HUES48 (cell line): ENCODE results near the gene UGT1A10.
"Not testable (repeated sequence)": the region's sequence is repeated elsewhere in the genome, so short reads cannot be mapped to it uniquely, and the experiment has no call there.

ENCODE experiments used
- H3K27ac ChIP-seq: one replicate; pipeline ENCODE4 v1.7.0; 2013; ENCODE audit warnings: low read depth, low read length, inconsistent platforms
- H3K27me3 ChIP-seq: 2 replicates; pipeline ENCODE4 v1.6.1; 2013; ENCODE audit warnings: mild to moderate bottlenecking, low read length; ENCODE audit not compliant: control insufficient read depth, insufficient read depth
- H3K36me3 ChIP-seq: 2 replicates; pipeline ENCODE4 v1.6.1; 2013; ENCODE audit warnings: low read length; ENCODE audit not compliant: control insufficient read depth, insufficient read depth
- H3K4me1 ChIP-seq: 2 replicates; pipeline ENCODE4 v1.6.1; 2013; ENCODE audit warnings: mild to moderate bottlenecking, low read length; ENCODE audit not compliant: control insufficient read depth, insufficient read depth
- H3K4me3 ChIP-seq: 2 replicates; pipeline ENCODE4 v1.5.1; 2013; ENCODE audit warnings: mild to moderate bottlenecking, low read depth, low read length
- H3K9ac ChIP-seq: 2 replicates; pipeline ENCODE4 v1.6.1; 2013; ENCODE audit warnings: mild to moderate bottlenecking, low read depth, low read length, moderate library complexity
- H3K9me3 ChIP-seq: 2 replicates; pipeline ENCODE4 v1.6.1; 2013; ENCODE audit warnings: low read length; ENCODE audit not compliant: control insufficient read depth, insufficient read depth

The UGT1A10 gene

GRCh38 chr2:233691443-233692433 lies 55.5 kb downstream of the UGT1A10 start:
- Histone ChIP-seq H3K4me3 (no peak overlapping the region), H3K27ac (no peak overlapping the region), H3K36me3 (no peaks in the 10 kb centered on the region), H3K27me3 (no peaks in the 10 kb centered on the region), H3K9ac (no peak overlapping the region), H3K9me3 (no peaks in the 10 kb centered on the region), H3K4me1 (peaks cover 3% of the 10 kb centered on the region; the same call in 1 of the 2 replicates)

GRCh38 chr2:233692648-233693047 lies 56.4 kb downstream of the UGT1A10 start, which contains the start of gene UGT1A6:
UGT1A6 (plus strand) TSS chr2:233692890; CDS start chr2:233693005, 115 bp downstream.
- no peak within 1 kb of the TSS for H3K27ac ChIP-seq
- H3K4me3 ChIP-seq: no peak within 1 kb of the TSS
- no peaks in the 10 kb centered on the region for H3K27me3 ChIP-seq
- no peaks in the 10 kb centered on the region for H3K9me3 ChIP-seq
- peaks cover 3% of the 10 kb centered on the region; the same call in 1 of the 2 replicates for H3K4me1 ChIP-seq
- no peak within 1 kb of the TSS for H3K9ac ChIP-seq
- no peaks in the 10 kb centered on the region for H3K36me3 ChIP-seq

- no peaks in the 10 kb centered on the region for H3K36me3 ChIP-seq
- no peak overlapping the region for H3K4me3 ChIP-seq
- H3K9me3 ChIP-seq: no peaks in the 10 kb centered on the region
These were observed 57.7 kb downstream of the UGT1A10 start for GRCh38 chr2:233693963-233694362.

GRCh38 chr2:233698740-233699139 lies 62.5 kb downstream of the UGT1A10 start:
- no peak overlapping the region for H3K9ac ChIP-seq
- H3K36me3 ChIP-seq: no peaks in the 10 kb centered on the region
- no peak overlapping the region for H3K4me3 ChIP-seq
- no peaks in the 10 kb centered on the region for H3K9me3 ChIP-seq
- H3K4me1 ChIP-seq: peaks cover 8% of the 10 kb centered on the region
- H3K27ac ChIP-seq: no peak overlapping the region
- no peaks in the 10 kb centered on the region for H3K27me3 ChIP-seq

More at GRCh38 chr2:233693963-233694362, 57.7 kb downstream of the UGT1A10 start:
- no peaks in the 10 kb centered on the region for H3K27me3 ChIP-seq
- H3K27ac ChIP-seq: no peak overlapping the region
- H3K4me1 ChIP-seq: peaks cover 1% of the 10 kb centered on the region; the same call in 1 of the 2 replicates
- no peak overlapping the region for H3K9ac ChIP-seq

- H3K9me3 ChIP-seq: no peaks in the 10 kb centered on the region
- H3K9ac ChIP-seq: peak overlapping the region; percentile 35; the same call in 1 of the 2 replicates
- H3K4me3 ChIP-seq: no peak overlapping the region
- H3K27ac ChIP-seq: peak overlapping the region; percentile 60
- no peaks in the 10 kb centered on the region for H3K27me3 ChIP-seq
- H3K4me1 ChIP-seq: peaks cover 8% of the 10 kb centered on the region
- H3K36me3 ChIP-seq: no peaks in the 10 kb centered on the region
These were observed 63.3 kb downstream of the UGT1A10 start for GRCh38 chr2:233699424-233700027.

GRCh38 chr2:233700028-233700635 lies 63.9 kb downstream of the UGT1A10 start:
- no peak overlapping the region for H3K4me3 ChIP-seq
- H3K9ac ChIP-seq: peak overlapping the region; percentile 35; the same call in 1 of the 2 replicates
- no peaks in the 10 kb centered on the region for H3K9me3 ChIP-seq
- H3K27me3 ChIP-seq: no peaks in the 10 kb centered on the region
- no peaks in the 10 kb centered on the region for H3K36me3 ChIP-seq
- peaks cover 8% of the 10 kb centered on the region for H3K4me1 ChIP-seq
- H3K27ac ChIP-seq: peak overlapping the region; percentile 60

GRCh38 chr2:233700842-233701241 lies 64.6 kb downstream of the UGT1A10 start:
- not testable (repeated sequence) for H3K27me3 ChIP-seq, H3K36me3 ChIP-seq, H3K4me1 ChIP-seq, H3K27ac ChIP-seq, H3K9me3 ChIP-seq, H3K9ac ChIP-seq, H3K4me3 ChIP-seq

- Histone ChIP-seq H3K9me3 (no peaks in the 10 kb centered on the region), H3K27me3 (no peaks in the 10 kb centered on the region), H3K9ac (no peak overlapping the region), H3K4me3 (no peak overlapping the region), H3K36me3 (no peaks in the 10 kb centered on the region), H3K4me1 (peaks cover 8% of the 10 kb centered on the region), H3K27ac (no peak overlapping the region)
These were observed 66.0 kb downstream of the UGT1A10 start for GRCh38 chr2:233702238-233702637.

- no peak overlapping the region for H3K27ac ChIP-seq
- no peaks in the 10 kb centered on the region for H3K4me1 ChIP-seq
- no peak overlapping the region for H3K9ac ChIP-seq
- H3K9me3 ChIP-seq: no peaks in the 10 kb centered on the region
- no peaks in the 10 kb centered on the region for H3K27me3 ChIP-seq
- H3K4me3 ChIP-seq: no peak overlapping the region
- no peaks in the 10 kb centered on the region for H3K36me3 ChIP-seq
These were observed 69.8 kb downstream of the UGT1A10 start for GRCh38 chr2:233705911-233706506.

GRCh38 chr2:233706720-233707119 lies 70.5 kb downstream of the UGT1A10 start:
- Histone ChIP-seq H3K9me3 (no peaks in the 10 kb centered on the region), H3K4me1 (no peaks in the 10 kb centered on the region), H3K9ac (no peak overlapping the region), H3K27ac (no peak overlapping the region), H3K4me3 (no peak overlapping the region), H3K36me3 (no peaks in the 10 kb centered on the region), H3K27me3 (no peaks in the 10 kb centered on the region)
